LNCAP (cell line): ENCODE results near the gene TMEM131L.

Experiments used
- CTCF ChIP-seq: fragments of 450-650 bp; IDR thresholded peaks from 2 replicates; pipeline ENCODE4 v1.5.1; 2017; ENCODE audit warnings: mild to moderate bottlenecking

TMEM131L gene

DNA sequence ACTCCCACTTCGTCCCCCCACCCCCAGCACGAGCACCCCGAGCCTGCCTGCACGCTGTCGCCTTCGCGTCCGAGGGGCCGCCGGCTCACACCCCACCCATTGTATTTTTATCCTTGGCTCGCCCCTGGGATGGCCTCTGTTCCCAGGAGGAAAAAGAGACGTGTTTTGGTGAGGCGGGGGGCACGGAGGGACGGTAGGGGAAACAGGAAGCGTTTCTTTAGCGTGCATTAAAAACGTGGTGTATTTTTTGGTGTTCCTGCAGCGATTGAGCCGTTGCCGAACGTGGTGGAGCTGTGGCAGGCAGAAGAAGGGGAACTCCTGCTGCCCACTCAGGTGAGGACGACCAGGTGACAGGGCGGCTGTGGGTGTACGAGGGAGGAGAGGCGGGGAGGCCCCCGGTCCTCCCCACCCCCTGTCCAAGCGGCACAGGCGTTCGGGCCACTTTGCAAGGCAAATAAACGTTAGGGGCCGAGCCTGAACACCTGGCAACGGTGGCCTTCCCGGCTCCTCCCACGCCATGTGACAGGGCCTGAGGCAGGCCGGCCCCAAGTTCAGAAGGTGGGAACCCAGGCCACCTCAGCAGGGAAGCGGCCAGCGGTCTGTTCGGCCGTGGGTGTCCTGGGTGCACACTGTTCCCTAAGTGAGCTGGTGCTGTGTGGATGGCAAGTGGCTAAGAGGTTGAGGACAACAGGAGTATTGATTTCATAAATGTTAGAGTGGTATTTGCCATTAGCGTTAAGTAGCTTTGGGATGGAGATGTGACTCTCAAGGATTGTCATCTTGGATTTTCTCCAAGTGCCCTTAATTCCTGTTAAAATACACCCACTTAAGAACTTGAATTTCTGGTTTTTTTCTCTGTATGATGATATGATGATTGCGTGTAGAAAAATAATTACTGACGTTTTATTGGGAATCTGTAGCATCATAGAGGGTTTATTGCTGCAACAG, 1.1 kb downstream of the TMEM131L start:
- TF ChIP-seq CTCF, result no peak

GRCh38 chr4:153467897-153468262, 1.7 kb downstream of the TMEM131L start:
- no peak for TF ChIP-seq CTCF

DNA sequence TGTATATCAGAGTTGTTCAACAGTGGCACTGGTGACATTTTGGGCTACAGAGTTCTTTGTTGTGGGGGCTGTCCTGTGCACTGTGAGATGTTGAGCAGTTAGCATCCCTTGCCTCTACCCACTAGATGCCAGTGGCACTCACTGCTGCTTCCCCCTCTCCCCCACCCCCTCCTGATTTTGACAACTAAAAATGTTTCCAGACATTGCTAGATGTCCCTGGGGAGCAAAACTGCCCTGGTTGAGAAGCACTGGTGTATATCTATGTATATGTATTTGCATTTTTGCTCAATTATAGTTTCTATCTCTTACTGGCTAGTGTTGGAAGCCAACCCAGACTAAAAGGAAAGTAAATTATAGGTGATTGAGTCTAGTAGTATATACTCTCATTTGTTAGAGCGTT, 2.4 kb downstream of the TMEM131L start:
- TF ChIP-seq CTCF, result no peak

- TF ChIP-seq CTCF, result no peak
Observed at GRCh38 chr4:153469031-153469430, 2.9 kb downstream of the TMEM131L start.

DNA sequence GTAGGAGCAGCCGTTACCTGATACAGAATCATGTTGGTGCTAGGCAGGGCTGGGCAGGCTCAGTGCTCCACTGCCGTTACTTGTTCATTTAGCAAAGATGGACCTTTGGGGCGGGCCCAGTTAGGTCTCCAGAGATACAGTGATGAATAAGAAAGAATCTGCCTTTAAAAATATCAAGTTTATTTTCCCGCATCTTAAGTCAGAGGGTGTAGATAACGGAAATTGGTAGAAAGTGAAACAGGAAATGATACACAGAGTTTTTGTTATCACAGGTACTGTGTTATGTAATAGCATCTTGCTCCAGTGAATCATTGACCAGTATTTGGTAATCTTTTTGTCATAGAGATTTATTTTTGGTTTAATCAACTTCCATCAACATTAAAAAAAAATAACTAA, 5.5 kb downstream of the TMEM131L start:
- TF ChIP-seq CTCF, result no peak

DNA sequence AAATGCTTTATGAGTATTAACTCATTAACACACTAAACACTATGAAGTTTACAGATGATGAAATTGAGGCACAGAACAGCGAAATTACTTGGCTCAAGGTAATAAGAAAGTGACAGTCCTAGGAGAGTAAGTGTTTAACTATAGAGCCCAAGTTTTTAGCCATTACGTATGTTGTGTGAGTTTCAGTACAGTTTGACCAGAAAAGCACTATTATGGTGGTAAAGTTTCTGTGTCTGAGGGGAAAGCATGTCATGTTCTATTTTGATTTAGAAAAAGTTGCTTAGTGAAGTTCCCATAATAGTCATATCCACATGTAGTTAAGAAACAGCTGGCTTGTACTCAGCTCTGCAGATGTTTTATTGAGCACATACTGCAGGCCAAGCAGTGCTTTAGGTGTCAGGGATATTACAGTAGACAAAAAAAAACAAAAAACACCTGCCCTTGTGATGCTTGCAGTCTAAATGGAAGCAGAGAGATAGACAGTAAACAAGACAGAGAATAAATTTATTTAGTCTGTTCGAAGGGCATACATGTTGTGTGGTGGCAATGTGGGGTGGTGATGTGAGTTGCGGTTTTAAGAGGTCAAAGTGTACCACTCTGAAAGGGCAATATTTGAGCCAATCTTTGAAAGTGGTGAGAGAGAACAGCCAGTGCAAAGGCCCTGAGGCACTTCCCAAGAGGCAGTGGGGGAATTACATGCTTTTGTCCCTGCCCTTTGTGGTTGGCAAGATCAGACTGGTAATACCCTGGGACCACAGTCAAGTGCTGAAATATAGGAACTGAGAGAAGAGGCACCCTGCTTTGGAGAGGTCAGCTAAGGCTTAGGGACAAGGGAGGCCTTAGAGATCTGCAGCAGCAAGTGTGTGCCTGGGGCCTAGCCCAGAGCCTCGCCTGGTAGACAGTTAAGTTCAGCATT, 6.2 kb downstream of the TMEM131L start:
- TF ChIP-seq CTCF, result no peak

DNA sequence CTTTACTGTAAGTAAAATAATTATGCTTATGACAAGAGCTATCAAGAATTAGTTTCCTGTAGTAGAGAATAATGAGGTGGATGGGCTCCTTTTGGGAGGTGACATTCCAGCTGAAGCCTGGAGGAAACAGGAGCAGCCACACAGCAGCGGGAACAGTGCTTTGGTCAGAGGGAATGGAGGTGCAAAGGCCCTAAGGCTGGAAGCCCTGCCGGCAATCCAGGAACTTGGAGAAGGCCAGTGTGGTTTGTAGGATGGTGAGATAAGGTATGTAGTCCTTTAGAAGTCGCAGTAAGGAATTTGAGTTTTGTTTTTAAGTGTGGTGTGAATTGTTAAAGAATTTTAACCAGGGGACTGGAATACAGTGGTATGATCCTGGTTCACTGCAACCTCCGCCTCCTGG, 8.1 kb downstream of the TMEM131L start:
- no peak for TF ChIP-seq CTCF
